Measurements from ENCODE around the gene CHMP5. TPM values are rescaled to one million over a fixed set of nuclear protein-coding genes. Genes with fewer than 3 reads are reported as not detected.

CHMP5 gene
- total RNA-seq, 1 donor from 2014 or later = 56.9 TPM

DNA sequence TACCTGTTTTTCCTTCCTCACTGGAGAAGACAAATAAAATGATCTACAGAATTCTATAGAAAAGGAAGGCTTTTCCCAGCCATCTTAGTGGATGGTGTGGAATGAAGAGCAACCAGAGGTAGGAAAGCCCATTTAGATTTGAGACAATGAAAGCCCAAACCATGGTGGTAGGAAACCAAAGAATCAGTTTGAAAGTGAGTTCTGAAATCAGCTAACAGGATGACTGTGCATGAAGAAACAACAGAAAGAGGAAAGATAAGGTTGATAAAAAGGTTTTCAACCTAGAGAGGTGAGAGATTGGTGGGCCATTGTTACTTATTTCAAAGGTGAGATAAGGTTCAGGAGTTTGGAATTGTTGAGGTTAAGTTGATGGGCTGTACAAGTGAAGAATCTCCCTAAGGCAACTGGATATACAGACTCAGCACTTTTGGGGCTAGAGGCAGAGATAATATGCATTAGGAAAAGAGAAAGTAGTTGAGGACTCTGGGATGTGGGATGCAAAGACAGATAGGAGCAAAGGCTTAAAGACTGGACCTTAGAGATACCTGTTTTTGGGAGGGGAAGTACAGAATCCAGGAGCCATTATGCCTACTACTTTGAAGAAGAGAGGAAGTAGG lies 2.4 kb downstream of the CHMP5 start:
- peaks cover 44% of the 10 kb centered on the region for H3K4me1 ChIP-seq
- H3K27me3 ChIP-seq (ENCODE audit: low read depth) = no peaks in the 10 kb centered on the region
- TF ChIP-seq, protein P1, sequence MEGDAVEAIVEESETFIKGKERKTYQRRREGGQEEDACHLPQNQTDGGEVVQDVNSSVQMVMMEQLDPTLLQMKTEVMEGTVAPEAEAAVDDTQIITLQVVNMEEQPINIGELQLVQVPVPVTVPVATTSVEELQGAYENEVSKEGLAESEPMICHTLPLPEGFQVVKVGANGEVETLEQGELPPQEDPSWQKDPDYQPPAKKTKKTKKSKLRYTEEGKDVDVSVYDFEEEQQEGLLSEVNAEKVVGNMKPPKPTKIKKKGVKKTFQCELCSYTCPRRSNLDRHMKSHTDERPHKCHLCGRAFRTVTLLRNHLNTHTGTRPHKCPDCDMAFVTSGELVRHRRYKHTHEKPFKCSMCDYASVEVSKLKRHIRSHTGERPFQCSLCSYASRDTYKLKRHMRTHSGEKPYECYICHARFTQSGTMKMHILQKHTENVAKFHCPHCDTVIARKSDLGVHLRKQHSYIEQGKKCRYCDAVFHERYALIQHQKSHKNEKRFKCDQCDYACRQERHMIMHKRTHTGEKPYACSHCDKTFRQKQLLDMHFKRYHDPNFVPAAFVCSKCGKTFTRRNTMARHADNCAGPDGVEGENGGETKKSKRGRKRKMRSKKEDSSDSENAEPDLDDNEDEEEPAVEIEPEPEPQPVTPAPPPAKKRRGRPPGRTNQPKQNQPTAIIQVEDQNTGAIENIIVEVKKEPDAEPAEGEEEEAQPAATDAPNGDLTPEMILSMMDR (IDR thresholded peaks at IDR 0.05; ENCODE audit: borderline replicate concordance) = no peak
- no peak for DNase-seq
- intact Hi-C loops (cut with micrococcal nuclease) = no loop called here
- peaks cover 64% of the 10 kb centered on the region for H3K36me3 ChIP-seq
- no peak overlapping the region for H3K4me3 ChIP-seq
- H3K9me3 ChIP-seq (replicated peaks) = no peaks in the 10 kb centered on the region
- no peak overlapping the region for H3K27ac ChIP-seq (replicated peaks)

DNA sequence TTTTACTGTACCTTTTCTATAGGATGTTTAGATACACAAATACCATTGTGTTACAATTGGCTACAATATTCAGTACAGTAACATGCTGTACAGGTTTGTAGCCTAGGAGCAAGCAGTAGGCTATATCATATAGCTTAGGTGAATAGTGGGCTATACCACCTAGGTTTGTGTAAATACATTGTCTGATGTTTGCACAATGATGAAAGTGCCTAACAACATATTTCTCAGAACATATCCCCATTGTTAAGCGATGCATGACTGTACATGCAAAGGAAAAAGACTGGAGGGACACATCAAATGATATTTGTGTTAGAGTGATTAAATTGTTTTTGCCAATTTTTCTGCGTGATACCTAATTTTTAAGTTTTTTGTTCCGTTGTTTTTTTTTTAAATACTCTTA lies 5.3 kb downstream of the CHMP5 start:
- H3K36me3 ChIP-seq = peaks cover 86% of the 10 kb centered on the region
- no peak overlapping the region for H3K4me3 ChIP-seq
- peaks cover 20% of the 10 kb centered on the region for H3K4me1 ChIP-seq
- no peaks in the 10 kb centered on the region for H3K9me3 ChIP-seq (replicated peaks)
- intact Hi-C loops (cut with micrococcal nuclease) = no loop called here
- H3K27ac ChIP-seq (replicated peaks) = no peak overlapping the region
- no peak for DNase-seq
- TF ChIP-seq, protein P1 (IDR thresholded peaks at IDR 0.05; ENCODE audit: borderline replicate concordance) = no peak
- no peaks in the 10 kb centered on the region for H3K27me3 ChIP-seq (ENCODE audit: low read depth)

DNA sequence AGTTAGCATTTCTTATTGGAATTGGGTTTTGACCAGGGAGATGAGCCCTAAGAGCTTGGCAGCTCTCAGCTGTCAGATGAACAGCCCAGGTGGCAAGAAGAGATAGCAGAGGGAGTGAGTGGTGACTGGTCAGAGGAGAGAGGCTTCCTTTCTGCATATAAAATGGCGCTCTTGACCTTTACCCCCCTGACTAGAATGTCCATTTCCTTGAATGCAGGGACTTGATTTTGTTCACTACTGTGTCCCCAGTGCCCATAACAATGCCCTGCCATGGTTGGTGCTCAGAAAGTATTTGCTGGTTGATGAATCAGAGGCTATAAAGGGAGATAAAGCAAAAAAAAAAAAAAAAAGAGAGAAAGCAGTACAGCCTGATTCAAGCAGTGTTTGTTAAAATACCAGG lies 7.2 kb downstream of the CHMP5 start:
- H3K4me3 ChIP-seq = no peak overlapping the region
- peaks cover 97% of the 10 kb centered on the region for H3K36me3 ChIP-seq
- no peak overlapping the region for H3K27ac ChIP-seq (replicated peaks)
- intact Hi-C loops (cut with micrococcal nuclease) = no loop called here
- no peaks in the 10 kb centered on the region for H3K27me3 ChIP-seq (ENCODE audit: low read depth)
- no peaks in the 10 kb centered on the region for H3K9me3 ChIP-seq (replicated peaks)
- TF ChIP-seq, protein P1 (IDR thresholded peaks at IDR 0.05; ENCODE audit: borderline replicate concordance) = no peak
- no peak for DNase-seq
- H3K4me1 ChIP-seq = peaks cover 2% of the 10 kb centered on the region

DNA sequence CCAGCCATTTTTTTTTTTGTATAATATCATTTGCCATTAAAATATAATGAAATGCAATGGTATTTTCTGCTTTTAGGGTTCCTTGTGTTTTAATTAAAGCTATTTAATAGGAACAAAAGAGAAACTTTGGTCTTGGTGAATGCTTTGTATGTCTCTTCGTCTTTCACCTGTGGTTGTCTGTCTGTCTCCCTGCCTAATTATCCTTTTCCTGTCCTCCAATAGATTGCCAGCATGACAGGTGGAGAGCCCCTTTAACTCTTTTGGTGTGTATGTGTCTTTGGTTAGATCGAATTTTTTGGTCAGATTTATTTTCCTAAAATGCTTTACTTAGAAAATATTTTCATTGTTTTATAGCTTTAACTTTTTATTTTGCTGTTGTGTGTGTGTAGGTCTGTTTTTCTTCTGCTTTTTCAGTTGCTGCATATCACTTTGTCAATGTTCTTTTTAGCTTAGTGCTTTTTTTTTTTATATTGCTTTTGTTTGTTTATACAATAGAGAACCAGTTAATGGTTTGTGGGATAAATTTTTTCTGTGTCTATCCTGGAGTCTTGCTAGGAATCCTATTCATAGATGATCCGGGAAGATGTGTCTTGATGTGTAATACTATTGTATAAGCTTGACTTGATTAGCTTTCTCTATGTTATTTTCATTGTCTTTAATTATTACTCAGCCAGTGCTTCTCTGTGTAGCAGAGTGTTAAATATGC lies 8.6 kb downstream of the CHMP5 start:
- intact Hi-C loops (cut with micrococcal nuclease) = no loop called here
- Histone ChIP-seq H3K27ac (replicated peaks) (no peak overlapping the region), H3K4me3 (no peak overlapping the region), H3K4me1 (no peaks in the 10 kb centered on the region), H3K27me3 (ENCODE audit: low read depth) (no peaks in the 10 kb centered on the region), H3K9me3 (replicated peaks) (no peaks in the 10 kb centered on the region), H3K36me3 (peaks cover 97% of the 10 kb centered on the region)
- TF ChIP-seq, protein P1 (IDR thresholded peaks at IDR 0.05; ENCODE audit: borderline replicate concordance) = no peak
- DNase-seq = no peak

DNA sequence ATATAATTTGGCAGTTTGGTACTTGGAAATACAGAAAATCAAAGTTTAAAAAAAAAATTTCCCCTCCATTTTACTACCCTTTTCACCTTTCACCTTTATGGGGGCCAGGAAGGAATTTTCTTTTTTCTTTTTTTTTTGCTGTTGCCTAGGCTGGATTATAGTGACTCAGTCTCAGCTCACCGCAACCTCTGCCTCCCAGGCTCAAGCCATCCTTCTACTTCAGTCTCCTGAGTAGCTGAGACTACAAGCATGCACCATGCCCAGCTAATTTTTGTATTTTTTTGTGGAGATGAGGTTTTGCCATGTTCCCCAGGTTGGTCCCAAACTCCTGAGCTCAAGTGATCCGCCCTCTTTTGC lies 9.1 kb downstream of the CHMP5 start:
- no peak for DNase-seq
- Histone ChIP-seq H3K4me1 (no peaks in the 10 kb centered on the region), H3K4me3 (no peak overlapping the region), H3K9me3 (replicated peaks) (no peaks in the 10 kb centered on the region), H3K36me3 (peaks cover 97% of the 10 kb centered on the region), H3K27ac (replicated peaks) (no peak overlapping the region), H3K27me3 (ENCODE audit: low read depth) (no peaks in the 10 kb centered on the region)
- TF ChIP-seq, protein P1 (IDR thresholded peaks at IDR 0.05; ENCODE audit: borderline replicate concordance) = no peak
- intact Hi-C loops (cut with micrococcal nuclease) = no loop called here
